ENCODE results near the gene ABITRAM.
"Not testable (repeated sequence)": the region's sequence is repeated elsewhere in the genome, so short reads cannot be mapped to it uniquely, and the experiment has no call there.

ABITRAM gene, protein sequence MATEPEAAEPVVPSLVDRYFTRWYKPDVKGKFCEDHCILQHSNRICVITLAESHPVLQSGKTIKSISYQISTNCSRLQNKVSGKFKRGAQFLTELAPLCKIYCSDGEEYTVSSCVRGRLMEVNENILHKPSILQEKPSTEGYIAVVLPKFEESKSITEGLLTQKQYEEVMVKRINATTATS

DNA sequence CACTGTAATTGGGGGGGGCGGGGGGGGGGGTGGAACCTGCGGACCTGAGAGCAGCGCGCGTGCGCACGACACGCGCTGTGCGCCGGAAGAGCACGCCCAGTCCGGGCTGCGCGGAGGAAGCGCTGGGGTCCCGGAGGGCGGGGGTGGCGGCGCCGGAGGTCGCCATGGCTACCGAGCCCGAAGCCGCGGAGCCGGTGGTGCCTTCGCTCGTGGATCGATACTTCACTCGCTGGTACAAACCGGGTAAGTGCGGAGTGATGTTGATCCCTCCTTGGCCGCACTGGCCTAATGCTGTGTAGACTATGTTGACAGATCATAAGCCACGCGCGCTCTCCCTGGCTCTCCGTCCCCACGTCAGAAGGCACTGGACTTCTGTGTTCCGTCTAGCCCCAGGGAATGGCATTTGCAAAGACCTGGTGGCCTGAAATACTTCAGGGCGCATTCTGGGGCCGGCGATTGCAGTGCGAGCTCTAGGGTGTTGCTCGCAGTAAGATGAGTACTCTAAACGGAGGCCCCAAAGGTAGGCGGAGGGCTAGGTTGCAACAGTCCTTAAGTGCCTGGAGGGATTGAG is at the start of gene ABITRAM:
Gene ABITRAM (plus strand): TSS at position 78 of the 571 bp plus-strand sequence. CDS start 87 bp downstream, at position 165.
- H3K4me3 ChIP-seq, result peak within 1 kb of the TSS; percentile 71 to 93 (median 81)
- peak within 1 kb of the TSS; percentile 50 to 95 (median 90) for H3K27ac ChIP-seq

GRCh38 chr9:108884701-108885100 is 49.5 kb upstream of the ABITRAM start:
- no peak overlapping the region for H3K4me3 ChIP-seq
- H3K27ac ChIP-seq, result no peak overlapping the region

GRCh38 chr9:108885643-108886348 is 48.4 kb upstream of the ABITRAM start:
- Histone ChIP-seq H3K4me3 (no peak overlapping the region), H3K27ac (no peak overlapping the region)

DNA sequence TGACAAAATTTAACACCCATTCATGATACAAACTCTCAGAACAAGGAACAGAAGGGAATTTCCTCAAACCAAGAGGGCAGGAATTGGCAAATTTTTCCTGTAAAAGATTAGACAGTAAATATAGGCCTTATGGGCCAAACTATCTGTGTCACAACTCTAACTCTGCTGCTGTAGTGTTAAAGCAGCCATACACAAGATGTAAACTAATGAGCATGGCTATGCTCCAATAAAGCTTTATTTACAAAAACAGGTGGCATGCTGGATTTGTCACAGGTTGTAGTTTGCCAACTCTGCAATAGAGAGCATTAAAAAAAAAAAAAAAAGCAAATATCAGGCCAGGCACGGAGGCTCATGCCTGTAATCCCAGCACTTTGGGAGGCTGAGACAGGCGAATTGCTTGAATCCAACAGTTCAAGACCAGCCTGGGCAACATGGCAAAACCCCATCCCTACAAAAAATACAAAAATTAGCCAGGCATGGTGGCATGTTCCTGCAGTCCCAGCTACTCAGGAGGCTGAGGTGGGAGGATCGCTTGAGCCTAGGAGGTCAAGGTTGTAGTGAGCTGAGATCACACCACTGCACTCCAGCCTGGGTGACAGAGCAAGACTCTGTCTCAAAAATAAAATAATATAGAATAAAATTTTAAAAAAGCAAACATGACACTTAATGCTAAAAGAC is 47.5 kb upstream of the ABITRAM start:
- not testable (repeated sequence) for H3K4me3 ChIP-seq, H3K27ac ChIP-seq

GRCh38 chr9:108889649-108890067 is 44.5 kb upstream of the ABITRAM start:
- Histone ChIP-seq H3K27ac (no peak overlapping the region), H3K4me3 (no peak overlapping the region)

GRCh38 chr9:108894225-108894997 is 39.8 kb upstream of the ABITRAM start:
- H3K27ac ChIP-seq, result no peak overlapping the region

GRCh38 chr9:108897324-108898096 is 36.7 kb upstream of the ABITRAM start:
- Histone ChIP-seq H3K4me3 (no peak overlapping the region), H3K27ac (no peak overlapping the region)

More at GRCh38 chr9:108894225-108894997, 39.8 kb upstream of the ABITRAM start:
- no peak overlapping the region for H3K4me3 ChIP-seq

GRCh38 chr9:108899023-108899695 is 35.0 kb upstream of the ABITRAM start:
- H3K4me3 ChIP-seq, H3K27ac ChIP-seq: not testable (repeated sequence)

- no peak overlapping the region for H3K4me3 ChIP-seq
- H3K27ac ChIP-seq, result no peak overlapping the region
Measured at GRCh38 chr9:108900176-108900575, 34.0 kb upstream of the ABITRAM start.

GRCh38 chr9:108903420-108904103 is 30.6 kb upstream of the ABITRAM start:
- Histone ChIP-seq H3K27ac (no peak overlapping the region), H3K4me3 (no peak overlapping the region)

DNA sequence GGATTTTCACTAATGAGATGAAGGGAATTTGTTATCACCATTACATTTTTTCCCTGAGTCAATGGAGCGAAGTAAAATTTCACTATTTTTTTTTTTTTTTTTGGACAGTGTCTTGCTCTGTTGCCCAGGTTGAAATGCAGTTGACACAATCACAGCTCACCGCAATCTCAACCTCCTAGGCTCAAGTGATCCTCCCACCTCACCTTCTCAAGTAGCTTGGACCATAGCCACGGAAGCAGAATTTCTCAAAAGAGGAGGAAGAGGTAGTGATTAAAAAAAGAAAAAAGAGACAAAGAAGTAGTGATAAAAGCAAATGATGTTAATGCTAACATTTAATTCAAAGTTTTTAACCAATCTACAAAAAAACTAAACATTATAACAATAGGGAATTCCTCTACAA is 30.0 kb upstream of the ABITRAM start:
- Histone ChIP-seq H3K4me3 (no peak overlapping the region), H3K27ac (no peak overlapping the region)

DNA sequence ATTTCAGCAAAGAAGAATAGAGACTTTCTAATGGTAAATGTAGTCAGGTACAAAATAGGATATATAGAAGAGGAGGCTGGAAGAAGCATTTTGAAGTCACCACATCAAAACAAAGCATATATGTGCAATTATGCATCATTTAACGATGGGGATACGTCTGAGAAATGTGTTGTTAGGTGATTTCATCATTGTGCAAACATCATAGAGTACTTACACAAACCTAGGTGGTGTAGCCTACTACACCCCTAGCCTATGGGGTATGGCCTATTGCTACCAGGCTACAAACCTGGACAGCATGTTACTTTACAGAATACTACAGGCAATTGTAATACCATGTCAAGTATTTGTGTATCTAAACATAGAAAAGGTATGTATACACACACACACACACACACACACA is 28.7 kb upstream of the ABITRAM start:
- no peak overlapping the region for H3K27ac ChIP-seq
- H3K4me3 ChIP-seq, result no peak overlapping the region

DNA sequence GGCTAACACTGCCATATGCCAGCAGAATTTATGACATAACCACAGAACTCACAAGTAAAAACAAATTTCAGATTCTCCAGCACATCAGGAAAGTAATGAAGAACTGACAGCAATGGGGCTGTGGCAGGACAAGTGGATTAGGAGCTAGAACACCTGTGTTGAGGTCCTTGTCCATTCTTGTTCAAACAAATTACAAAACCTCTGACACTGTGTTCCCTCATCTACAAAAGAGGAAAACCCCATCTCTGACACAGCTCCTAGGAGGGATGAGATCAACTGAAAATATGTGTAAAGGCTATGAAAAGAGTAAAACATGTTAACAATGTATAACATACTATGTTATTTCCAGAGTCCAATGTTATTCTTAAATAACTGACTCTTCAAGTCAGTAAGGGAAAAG is 23.8 kb upstream of the ABITRAM start:
- Histone ChIP-seq H3K4me3 (no peak overlapping the region), H3K27ac (no peak overlapping the region)

- Histone ChIP-seq H3K27ac (no peak overlapping the region), H3K4me3 (no peak overlapping the region)
Measured at GRCh38 chr9:108910914-108911313, 23.3 kb upstream of the ABITRAM start.

DNA sequence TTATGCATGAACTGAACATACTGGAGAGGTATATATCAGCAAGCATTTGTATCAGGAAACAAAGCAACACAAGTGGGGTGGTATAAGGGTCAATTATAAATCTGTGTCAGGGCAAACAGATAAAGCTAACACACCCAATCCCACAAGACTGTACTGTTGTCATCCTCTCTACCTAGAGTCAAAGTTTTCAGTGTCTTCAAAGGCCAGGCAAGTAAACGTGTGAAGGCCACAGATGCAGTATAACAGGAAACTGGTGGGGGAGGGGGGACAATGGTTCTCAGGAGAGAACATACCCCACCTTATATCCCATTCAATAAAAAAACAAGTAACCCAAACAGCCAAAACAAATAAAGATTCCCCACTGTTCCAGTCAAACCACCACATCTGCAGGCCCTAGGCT is 22.4 kb upstream of the ABITRAM start:
- H3K4me3 ChIP-seq, result no peak overlapping the region
- no peak overlapping the region for H3K27ac ChIP-seq

DNA sequence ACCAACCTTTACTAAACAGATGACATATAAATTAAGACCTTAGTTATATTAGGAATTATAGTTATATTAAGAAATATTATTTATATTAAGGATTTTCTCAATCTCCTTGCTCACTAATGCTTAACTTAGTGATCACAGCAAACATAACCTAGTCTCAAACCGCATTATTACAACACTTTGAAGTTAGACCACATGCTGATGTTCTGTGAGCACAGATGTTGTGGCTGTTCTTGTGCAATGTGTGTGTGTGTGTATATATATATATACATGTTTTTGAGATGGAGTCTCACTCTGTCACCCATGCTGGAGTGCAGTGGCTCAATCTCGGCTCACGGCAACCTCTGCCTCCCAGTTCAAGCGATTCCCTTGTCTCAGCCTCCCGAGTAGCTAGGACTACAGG is 20.8 kb upstream of the ABITRAM start:
- Histone ChIP-seq H3K27ac (no peak overlapping the region), H3K4me3 (no peak overlapping the region)

GRCh38 chr9:108919517-108919916 is 14.7 kb upstream of the ABITRAM start:
- H3K4me3 ChIP-seq, result no peak overlapping the region
- H3K27ac ChIP-seq, result no peak overlapping the region

DNA sequence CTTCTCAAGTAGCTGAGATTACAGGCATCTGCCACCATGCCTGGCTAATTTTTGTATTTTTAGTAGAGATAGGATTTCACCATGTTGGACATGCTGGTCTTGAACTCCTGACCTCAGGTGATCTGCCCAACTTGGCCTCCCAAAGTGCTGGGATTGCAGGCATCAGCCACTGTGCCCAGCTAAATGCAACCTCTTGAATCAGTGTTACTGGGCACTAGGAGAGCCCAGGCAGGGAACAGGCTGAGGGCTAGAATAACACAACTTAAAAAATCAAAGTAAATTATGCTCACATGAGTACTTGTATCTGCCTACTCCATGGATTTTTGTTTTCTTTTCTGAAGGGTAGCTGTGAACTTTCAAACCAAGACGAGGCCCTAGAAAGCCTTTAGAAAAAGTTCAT is 13.8 kb upstream of the ABITRAM start:
- not testable (repeated sequence) for H3K4me3 ChIP-seq, H3K27ac ChIP-seq

Measured in skin epidermis (tissue), 12 donors.